GM23338 (cell line): Measurements from ENCODE around the gene SUGCT.
"Not testable (repeated sequence)": the region's sequence is repeated elsewhere in the genome, so short reads cannot be mapped to it uniquely, and the experiment has no call there.

Source experiments
- EZH2 ChIP-seq: fragments of 200-600 bp; sonication (generic); IDR thresholded peaks from one replicate; pipeline ENCODE4 v1.8.0; 2017; ENCODE audit warnings: antibody characterized with exemption, mild to moderate bottlenecking, low read depth; ENCODE audit not compliant: unreplicated experiment
- POLR2AphosphoS5 ChIP-seq: IDR thresholded peaks from 2 replicates; pipeline ENCODE4 v1.6.1; 2016; ENCODE audit warnings: antibody characterized with exemption, low read depth
- TF ChIP-seq, protein P1 (sequence below), 2 experiments: fragments of 200-600 bp in 1 of 2; sonication (generic) in 1 of 2; conservative IDR thresholded peaks; 2 replicates each; pipeline versions ENCODE4 v1.5.1 to v1.6.1; 2016 to 2017; ENCODE audit warnings: antibody characterized with exemption in 2 of 2, low read depth in 2 of 2, mild to moderate bottlenecking in 2 of 2, moderate library complexity in 1 of 2
- TF ChIP-seq, protein P2 (sequence below): IDR thresholded peaks from one replicate; pipeline ENCODE4 v1.6.1; 2018; ENCODE audit warnings: antibody characterized with exemption; ENCODE audit not compliant: unreplicated experiment

DNA sequence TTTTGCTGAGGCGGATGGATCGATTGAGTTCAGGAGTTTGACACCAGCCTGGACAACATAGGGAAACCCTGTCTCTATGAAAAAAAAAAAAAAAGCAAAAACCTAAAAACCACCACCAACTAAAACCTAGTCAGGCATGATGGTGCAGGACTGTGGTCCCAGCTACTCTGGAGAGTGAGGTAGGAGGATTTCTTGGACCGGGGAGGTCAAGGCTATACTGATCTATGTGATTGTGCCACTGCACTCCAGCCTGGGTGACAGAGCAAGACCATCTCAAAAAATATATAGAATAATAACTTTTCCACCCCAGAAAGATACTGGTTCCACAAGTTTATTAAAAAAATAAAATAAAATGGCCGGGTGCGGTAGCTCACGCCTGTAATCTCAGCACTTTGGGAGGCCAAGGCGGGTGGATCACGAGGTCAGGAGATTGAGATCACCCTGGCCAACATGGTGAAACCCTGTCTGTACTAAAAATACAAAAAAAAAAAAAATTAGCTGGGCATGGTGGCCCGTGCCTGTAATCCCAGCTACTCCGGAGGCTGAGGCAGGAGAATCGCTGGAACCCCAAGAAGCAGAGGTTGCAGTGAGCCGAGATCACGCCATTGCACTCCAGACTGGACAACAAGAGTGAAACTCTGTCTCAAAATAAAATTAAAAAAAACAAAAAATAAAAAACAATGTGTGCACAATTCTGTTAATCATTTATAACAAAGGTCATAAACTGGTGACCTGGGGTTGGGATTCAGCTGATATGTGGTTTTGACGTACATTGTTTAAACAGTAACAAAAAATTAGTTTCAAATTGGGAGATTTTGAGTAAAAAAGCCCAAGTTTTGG is 12.5 kb upstream of the SUGCT start:
- TF ChIP-seq, protein P1, sequence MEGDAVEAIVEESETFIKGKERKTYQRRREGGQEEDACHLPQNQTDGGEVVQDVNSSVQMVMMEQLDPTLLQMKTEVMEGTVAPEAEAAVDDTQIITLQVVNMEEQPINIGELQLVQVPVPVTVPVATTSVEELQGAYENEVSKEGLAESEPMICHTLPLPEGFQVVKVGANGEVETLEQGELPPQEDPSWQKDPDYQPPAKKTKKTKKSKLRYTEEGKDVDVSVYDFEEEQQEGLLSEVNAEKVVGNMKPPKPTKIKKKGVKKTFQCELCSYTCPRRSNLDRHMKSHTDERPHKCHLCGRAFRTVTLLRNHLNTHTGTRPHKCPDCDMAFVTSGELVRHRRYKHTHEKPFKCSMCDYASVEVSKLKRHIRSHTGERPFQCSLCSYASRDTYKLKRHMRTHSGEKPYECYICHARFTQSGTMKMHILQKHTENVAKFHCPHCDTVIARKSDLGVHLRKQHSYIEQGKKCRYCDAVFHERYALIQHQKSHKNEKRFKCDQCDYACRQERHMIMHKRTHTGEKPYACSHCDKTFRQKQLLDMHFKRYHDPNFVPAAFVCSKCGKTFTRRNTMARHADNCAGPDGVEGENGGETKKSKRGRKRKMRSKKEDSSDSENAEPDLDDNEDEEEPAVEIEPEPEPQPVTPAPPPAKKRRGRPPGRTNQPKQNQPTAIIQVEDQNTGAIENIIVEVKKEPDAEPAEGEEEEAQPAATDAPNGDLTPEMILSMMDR (conservative IDR thresholded peaks at IDR 0.05; ENCODE audit: low read depth in 2 of 2), result not testable (repeated sequence)
- TF ChIP-seq POLR2AphosphoS5, EZH2: not testable (repeated sequence)
- TF ChIP-seq, protein P2, sequence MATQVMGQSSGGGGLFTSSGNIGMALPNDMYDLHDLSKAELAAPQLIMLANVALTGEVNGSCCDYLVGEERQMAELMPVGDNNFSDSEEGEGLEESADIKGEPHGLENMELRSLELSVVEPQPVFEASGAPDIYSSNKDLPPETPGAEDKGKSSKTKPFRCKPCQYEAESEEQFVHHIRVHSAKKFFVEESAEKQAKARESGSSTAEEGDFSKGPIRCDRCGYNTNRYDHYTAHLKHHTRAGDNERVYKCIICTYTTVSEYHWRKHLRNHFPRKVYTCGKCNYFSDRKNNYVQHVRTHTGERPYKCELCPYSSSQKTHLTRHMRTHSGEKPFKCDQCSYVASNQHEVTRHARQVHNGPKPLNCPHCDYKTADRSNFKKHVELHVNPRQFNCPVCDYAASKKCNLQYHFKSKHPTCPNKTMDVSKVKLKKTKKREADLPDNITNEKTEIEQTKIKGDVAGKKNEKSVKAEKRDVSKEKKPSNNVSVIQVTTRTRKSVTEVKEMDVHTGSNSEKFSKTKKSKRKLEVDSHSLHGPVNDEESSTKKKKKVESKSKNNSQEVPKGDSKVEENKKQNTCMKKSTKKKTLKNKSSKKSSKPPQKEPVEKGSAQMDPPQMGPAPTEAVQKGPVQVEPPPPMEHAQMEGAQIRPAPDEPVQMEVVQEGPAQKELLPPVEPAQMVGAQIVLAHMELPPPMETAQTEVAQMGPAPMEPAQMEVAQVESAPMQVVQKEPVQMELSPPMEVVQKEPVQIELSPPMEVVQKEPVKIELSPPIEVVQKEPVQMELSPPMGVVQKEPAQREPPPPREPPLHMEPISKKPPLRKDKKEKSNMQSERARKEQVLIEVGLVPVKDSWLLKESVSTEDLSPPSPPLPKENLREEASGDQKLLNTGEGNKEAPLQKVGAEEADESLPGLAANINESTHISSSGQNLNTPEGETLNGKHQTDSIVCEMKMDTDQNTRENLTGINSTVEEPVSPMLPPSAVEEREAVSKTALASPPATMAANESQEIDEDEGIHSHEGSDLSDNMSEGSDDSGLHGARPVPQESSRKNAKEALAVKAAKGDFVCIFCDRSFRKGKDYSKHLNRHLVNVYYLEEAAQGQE, result not testable (repeated sequence)
